ENCODE measurements around the gene NRTN.
"Not testable (repeated sequence)": the region's sequence is repeated elsewhere in the genome, so short reads cannot be mapped to it uniquely, and the experiment has no call there.

NRTN gene

GRCh38 chr19:5873617-5874199 lies 68.8 kb downstream of the NRTN start:
- no peak for DNase-seq

GRCh38 chr19:5874496-5874895 lies 69.6 kb downstream of the NRTN start:
- not testable (repeated sequence) for DNase-seq

- DNase-seq = no peak
These were observed 72.6 kb downstream of the NRTN start for GRCh38 chr19:5877427-5877826.

GRCh38 chr19:5877882-5878281 lies 73.0 kb downstream of the NRTN start:
- no peak for DNase-seq

All from NCI-H1694 treated with DMSO at 0.1 percent for 48 hours (cell line).